Daoy (cell line): Measurements from ENCODE around the gene TBX20. TPM values are rescaled to one million over a fixed set of nuclear protein-coding genes. Genes with fewer than 3 reads are reported as not detected.
"Not testable (repeated sequence)": the region's sequence is repeated elsewhere in the genome, so short reads cannot be mapped to it uniquely, and the experiment has no call there.

Experiments used
- DNase-seq: peaks from one replicate; pipeline ENCODE4 v3.0.0-alpha.2; 2015; ENCODE audit warnings: low read depth
- total RNA-seq: library from RNA; depleted of rRNA; stranded (reverse); fragments of >200 nt; shearing (Covaris generic); gene quantifications from 2 replicates; pipeline ENCODE4 v1.2.3, GENCODE V29; 2014

Gene TBX20
- total RNA-seq, 1 experiment from 2014 or later, result 1.9 TPM

DNA sequence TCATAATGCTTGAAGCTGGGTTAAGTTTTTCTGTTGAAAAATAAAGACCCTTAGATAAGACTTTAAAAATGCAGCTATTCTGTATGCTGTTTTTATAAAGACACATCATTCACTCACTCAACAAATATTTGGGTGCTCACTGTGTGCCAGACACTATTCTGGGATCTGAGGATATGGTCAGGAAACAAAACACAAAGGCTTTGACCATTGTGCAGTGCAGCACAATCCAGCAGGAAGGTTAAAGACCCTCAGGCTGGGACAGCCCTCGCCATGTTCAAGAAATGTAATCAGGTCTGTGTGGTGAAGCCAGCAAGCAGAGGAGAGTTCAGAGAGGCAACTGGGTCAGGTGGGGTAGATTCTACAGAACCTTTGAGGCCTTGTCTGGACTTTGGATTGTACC, 31.5 kb downstream of the TBX20 start:
- not testable (repeated sequence) for DNase-seq

DNA sequence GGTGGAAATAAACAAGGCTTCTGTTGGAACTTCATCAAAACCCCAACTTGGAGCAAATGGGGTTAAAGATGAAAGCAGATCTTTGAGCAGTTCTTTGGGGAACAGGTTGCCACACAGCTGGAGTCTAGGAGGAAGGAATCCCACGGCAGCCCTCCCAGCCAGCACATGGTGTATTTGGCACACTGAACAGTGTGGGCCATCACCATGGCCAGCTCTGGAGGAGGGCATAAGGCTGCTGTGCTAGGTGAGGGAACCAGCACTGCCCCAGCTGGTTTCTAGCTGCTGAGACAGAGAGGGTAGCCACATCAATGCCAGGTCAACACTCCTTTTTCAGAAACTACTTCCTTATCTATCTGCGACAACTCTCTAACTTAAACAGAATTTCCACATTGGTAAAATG, 33.7 kb downstream of the TBX20 start:
- not testable (repeated sequence) for DNase-seq

DNA sequence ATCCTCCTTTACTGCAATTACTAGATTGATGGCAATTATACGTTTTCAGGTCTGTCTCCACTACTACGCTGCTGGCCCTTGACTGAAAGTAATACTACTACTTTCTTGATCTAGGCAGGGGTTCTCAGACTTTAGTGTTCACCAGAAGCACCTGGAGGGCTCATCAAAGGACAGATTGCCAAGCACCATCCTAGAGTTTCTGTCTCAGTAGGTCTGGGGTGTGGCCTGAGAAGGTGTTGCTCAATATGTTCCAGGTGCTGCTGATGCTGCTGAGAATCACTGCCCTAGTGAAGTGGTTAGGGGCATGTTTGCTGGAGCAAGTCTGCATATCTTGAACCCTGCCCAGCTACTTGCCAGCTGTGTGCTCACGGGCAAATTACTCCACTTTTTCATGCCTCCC, 37.9 kb downstream of the TBX20 start:
- DNase-seq, result not testable (repeated sequence)

GRCh38 chr7:35215063-35215462, 38.8 kb downstream of the TBX20 start:
- DNase-seq, result not testable (repeated sequence)

DNA sequence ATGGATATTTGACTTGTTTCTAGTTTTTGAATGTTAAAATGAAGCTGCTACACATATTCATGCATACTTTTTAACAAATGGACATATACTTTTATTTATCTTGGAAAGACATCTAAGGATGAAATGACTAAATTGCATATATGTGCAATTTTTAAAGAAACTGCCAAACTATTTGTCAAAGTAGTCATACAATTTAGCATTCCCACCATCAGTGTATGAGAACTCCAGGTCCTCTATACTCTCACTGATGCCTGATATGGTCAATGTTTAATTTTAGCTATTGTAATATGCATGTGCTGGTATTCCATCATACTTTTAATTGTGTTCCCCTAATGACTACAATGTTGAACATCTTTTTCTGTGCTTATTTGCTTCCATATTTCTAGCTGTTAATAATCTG, 47.0 kb downstream of the TBX20 start:
- not testable (repeated sequence) for DNase-seq

DNA sequence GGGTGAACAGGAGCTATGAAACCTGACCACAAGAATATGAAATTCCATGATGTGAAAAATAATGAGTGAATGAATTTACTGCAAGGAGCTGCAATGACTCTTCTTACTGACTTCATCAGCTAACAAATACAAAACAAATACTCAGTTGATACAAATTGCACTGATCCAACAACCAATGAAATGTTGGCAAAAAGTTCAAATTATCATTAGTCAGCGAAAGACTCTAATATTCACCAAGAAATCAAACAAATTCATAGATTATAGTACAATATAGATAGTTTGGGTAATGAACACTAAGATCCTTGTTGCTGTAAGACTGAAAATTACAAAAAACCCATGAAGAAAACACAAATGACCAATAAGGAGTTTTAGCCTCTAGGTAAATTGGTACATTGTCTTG, 49.0 kb downstream of the TBX20 start:
- not testable (repeated sequence) for DNase-seq

GRCh38 chr7:35204031-35204430, 49.9 kb downstream of the TBX20 start:
- not testable (repeated sequence) for DNase-seq

GRCh38 chr7:35202353-35202752, 51.5 kb downstream of the TBX20 start:
- not testable (repeated sequence) for DNase-seq

DNA sequence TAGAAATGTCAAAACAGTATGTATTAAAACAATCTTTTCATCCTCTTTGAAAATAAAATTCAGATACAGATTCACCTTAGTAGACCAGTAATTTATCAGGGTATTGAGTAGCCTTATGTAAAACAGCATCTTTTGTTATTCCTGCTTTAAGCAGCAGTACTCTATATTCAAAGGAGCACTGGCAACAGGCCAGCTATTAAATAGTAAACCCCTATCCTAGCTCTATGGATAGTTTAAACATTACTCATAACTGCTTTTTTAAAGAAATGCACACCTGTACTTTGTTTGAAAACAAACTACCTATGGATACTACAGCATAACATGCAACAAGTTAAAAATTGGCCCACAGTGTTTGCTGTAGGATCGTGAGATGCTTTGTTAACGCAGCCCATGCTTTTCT, 53.7 kb downstream of the TBX20 start:
- DNase-seq, result not testable (repeated sequence)

DNA sequence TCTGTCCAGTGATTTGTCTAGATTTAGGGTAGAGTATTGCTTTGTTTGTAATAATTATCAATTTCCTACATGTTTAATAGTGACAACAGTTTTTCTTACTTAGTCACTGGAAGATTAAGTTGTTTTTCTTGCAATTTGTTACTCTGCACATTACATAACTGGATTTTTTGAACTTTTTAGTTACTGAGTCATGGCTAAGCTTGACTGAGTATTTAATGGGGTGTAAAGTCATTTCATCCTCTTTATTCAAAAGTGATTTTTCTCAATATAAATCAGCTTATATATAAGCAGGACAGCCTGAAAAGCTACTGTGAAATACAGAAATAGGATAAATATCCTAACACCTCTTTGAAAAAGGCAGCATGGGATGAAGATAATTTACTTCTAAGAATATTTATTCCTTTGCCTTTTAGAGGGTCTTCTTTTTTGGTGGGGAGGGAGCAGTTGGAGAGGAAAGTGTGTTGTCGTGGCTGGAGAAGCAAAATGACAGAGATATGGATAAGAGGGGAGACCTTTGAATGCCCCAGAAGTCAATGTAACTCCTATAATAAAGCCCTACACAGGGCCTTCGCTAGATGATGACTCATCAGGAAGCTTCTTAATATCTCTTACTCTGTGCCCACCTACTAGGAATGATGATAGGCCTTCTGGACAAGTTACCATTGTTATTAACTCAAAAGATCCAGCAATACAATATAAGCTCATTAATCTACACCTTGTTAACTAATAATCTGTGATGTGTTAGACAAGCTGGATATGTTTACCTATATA, 55.3 kb downstream of the TBX20 start:
- peak; percentile 47 for DNase-seq

DNA sequence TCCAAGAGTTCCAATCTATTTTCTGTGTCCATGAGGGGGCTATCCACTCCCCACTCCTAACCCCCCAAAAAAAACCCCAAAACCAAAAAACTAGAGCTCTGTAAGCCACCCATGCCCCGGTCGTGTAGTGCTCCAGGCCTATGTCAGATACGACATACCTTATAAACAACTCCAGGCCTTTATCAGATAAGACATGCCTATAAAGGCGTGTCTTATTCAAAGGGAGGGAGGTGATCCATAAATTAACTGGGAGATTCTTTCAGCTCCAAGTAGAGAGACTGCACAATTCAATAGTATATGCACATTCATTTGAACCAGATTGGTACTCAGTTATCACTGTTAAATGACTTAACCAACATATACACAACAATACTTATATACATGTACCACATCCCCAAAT, 62.3 kb downstream of the TBX20 start:
- DNase-seq, result not testable (repeated sequence)

- not testable (repeated sequence) for DNase-seq
Measured at GRCh38 chr7:35190146-35190773, 63.6 kb downstream of the TBX20 start.

GRCh38 chr7:35186751-35187150, 67.1 kb downstream of the TBX20 start:
- peak; percentile 85 for DNase-seq

GRCh38 chr7:35185908-35186731, 67.8 kb downstream of the TBX20 start:
- DNase-seq, result peak; percentile 90

DNA sequence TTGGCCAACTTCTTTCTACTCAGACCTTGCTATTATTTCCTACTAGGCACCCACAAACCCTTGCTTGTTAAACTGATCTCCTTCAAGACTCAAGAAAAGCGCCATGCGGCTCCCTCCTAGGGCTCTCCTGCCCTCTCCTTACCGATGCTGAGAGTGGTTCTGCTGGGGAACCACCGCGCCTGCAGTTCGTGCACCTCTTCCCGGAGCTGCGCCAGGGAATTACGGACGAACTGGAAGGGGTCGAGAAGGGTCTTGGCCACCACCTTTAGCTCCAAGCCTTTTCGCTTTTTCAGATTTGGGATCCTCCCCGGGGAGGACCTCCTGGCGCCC, 68.4 kb downstream of the TBX20 start:
- DNase-seq, result not testable (repeated sequence)

GRCh38 chr7:35184961-35185360, 68.9 kb downstream of the TBX20 start:
- not testable (repeated sequence) for DNase-seq

DNA sequence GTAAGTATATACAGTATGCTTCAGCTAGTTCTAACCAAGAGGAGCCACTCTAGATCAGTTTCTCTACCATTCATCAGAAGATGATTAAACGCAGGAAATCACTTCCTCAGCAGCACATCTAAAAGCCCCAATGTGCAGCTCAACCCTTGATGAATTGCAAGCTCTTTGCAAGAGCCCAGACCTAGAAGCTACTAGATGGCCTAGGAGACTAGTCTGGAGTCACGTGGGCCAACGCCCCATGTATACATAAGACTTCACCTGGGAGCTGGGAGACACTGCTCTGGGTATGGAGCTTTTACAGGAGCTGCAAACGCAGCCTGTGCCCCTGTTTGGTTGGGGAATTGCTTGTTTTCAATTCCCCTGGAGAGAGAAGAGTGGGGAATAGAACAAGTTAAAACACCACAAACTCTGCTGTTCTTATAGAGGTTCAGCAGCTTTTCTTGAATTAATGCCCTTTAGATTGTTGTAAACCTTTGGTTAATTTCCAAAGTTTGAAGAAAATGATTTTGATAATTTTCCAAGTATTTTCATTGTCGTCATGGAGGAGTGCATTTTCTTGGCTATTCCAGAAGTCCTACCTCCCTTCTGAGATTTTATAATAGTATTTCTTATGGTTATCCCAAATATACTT, 69.9 kb downstream of the TBX20 start:
- DNase-seq, result not testable (repeated sequence)

DNA sequence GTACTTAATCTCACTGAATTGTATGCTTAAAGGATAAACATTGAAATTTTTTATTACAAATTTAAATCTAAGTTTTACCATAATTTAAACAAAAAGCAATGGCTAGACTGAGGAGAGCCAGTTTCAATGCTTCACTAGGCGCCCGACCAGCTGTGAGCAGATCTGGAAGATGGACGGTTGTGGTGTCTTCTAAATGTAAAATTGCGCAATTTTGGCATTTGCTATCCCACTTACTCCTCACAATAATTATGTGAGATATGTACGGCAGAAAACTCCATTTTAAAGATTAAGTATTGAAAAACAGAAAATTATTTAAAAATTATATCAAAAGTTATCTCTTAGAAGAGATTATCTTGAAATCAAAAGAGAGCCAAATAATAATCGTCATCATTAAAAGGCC, 73.2 kb downstream of the TBX20 start:
- DNase-seq, result not testable (repeated sequence)

DNA sequence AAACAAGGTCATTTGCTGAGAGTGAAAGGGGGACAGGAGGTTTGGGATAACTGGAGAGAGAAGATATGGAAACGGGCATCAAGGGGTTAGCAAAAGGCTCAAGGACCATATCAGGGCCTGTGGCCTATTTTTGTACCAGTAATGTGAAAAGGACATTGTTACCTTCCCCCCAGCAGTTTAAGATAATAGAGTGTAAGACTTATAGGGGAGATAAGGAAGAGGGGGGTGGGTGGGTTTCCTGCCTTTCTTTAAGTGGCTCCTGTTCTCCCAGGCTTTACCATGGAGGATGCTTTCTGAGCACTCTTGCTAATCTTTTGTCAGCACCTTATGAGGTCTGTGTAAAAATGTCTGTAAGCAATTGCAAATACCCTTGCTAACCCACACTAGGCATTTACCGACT, 80.7 kb downstream of the TBX20 start:
- not testable (repeated sequence) for DNase-seq

GRCh38 chr7:35172131-35172530, 81.8 kb downstream of the TBX20 start:
- not testable (repeated sequence) for DNase-seq

GRCh38 chr7:35167658-35168057, 86.2 kb downstream of the TBX20 start:
- DNase-seq, result not testable (repeated sequence)

- not testable (repeated sequence) for DNase-seq
Measured at GRCh38 chr7:35167158-35167557, 86.7 kb downstream of the TBX20 start.
